H9 (cell line): ENCODE measurements around the gene C19orf44. TPM values are rescaled to one million over a fixed set of nuclear protein-coding genes. Genes with fewer than 3 reads are reported as not detected.

ENCODE experiments used
- DNase-seq: peaks from one replicate; pipeline ENCODE4 v3.0.0-alpha.2; 2017
- H2AFZ ChIP-seq: one replicate; pipeline ENCODE4 v1.6.1; 2013; ENCODE audit warnings: mild to moderate bottlenecking, low read length, control low read depth, moderate library complexity
- H2AK5ac ChIP-seq: 2 replicates; pipeline ENCODE4 v1.6.1; 2013; ENCODE audit warnings: low read length, control low read depth, mixed read lengths; ENCODE audit not compliant: insufficient read length
- H2BK120ac ChIP-seq: one replicate; pipeline ENCODE4 v1.6.1; 2013; ENCODE audit warnings: low read depth, mild to moderate bottlenecking, low read length, control low read depth, inconsistent platforms; ENCODE audit not compliant: poor library complexity, severe bottlenecking
- H2BK12ac ChIP-seq: 2 replicates; pipeline ENCODE4 v1.6.1; 2013; ENCODE audit warnings: low read length, control low read depth, mixed read lengths, low read depth; ENCODE audit not compliant: insufficient read length
- H2BK15ac ChIP-seq: 2 replicates; pipeline ENCODE4 v1.6.1; 2013; ENCODE audit warnings: low read depth, low read length, control low read depth
- H2BK20ac ChIP-seq: one replicate; pipeline ENCODE4 v1.6.1; 2013; ENCODE audit warnings: low read depth, mild to moderate bottlenecking, low read length, control low read depth, inconsistent platforms; ENCODE audit not compliant: poor library complexity, severe bottlenecking
- H2BK5ac ChIP-seq: 2 replicates; pipeline ENCODE4 v1.6.1; 2013; ENCODE audit warnings: low read length, control low read depth, mixed read lengths; ENCODE audit not compliant: insufficient read length
- H3K14ac ChIP-seq: 2 replicates; pipeline ENCODE4 v1.6.1; 2013; ENCODE audit warnings: low read length, control low read depth; ENCODE audit not compliant: insufficient read depth
- H3K18ac ChIP-seq: 2 replicates; pipeline ENCODE4 v1.6.1; 2013; ENCODE audit warnings: low read depth, mild to moderate bottlenecking, mixed read lengths, low read length, control low read depth; ENCODE audit not compliant: insufficient read length
- H3K23ac ChIP-seq: 2 replicates; pipeline ENCODE4 v1.6.1; 2013; ENCODE audit warnings: low read length, control low read depth, mixed read lengths, low read depth; ENCODE audit not compliant: insufficient read length
- H3K23me2 ChIP-seq: 2 replicates; pipeline ENCODE4 v1.6.1; 2013; ENCODE audit warnings: low read depth, mild to moderate bottlenecking, mixed read lengths, low read length, control low read depth; ENCODE audit not compliant: insufficient read length, poor library complexity, severe bottlenecking
- H3K27ac ChIP-seq: 2 replicates; pipeline ENCODE4 v1.5.1; 2013; ENCODE audit warnings: low read length, control low read depth, mixed read lengths, low read depth; ENCODE audit not compliant: insufficient read length
- H3K27me3 ChIP-seq: 2 replicates; pipeline ENCODE4 v1.6.1; 2013; ENCODE audit warnings: low read length, control low read depth, inconsistent platforms; ENCODE audit not compliant: insufficient read depth
- H3K4ac ChIP-seq: 2 replicates; pipeline ENCODE4 v1.6.1; 2013; ENCODE audit warnings: low read depth, mild to moderate bottlenecking, control low read depth, inconsistent platforms, low read length, moderate library complexity
- H3K4me1 ChIP-seq: 2 replicates; pipeline ENCODE4 v1.6.1; 2013; ENCODE audit warnings: low read length, control low read depth, inconsistent platforms; ENCODE audit not compliant: insufficient read depth
- H3K4me2 ChIP-seq: 2 replicates; pipeline ENCODE4 v1.6.1; 2013; ENCODE audit warnings: low read length, control low read depth, mixed read lengths; ENCODE audit not compliant: insufficient read length, insufficient read depth
- H3K56ac ChIP-seq: 2 replicates; pipeline ENCODE4 v1.6.1; 2013; ENCODE audit warnings: low read depth, mild to moderate bottlenecking, mixed read lengths, low read length, control low read depth; ENCODE audit not compliant: insufficient read length
- H3K79me1 ChIP-seq: 2 replicates; pipeline ENCODE4 v1.6.1; 2013; ENCODE audit warnings: low read depth, mild to moderate bottlenecking, moderate library complexity, low read length, control low read depth, inconsistent platforms; ENCODE audit not compliant: insufficient read depth, poor library complexity, severe bottlenecking
- H3K79me2 ChIP-seq: 2 replicates; pipeline ENCODE4 v1.6.1; 2013; ENCODE audit warnings: low read length, control low read depth, inconsistent platforms; ENCODE audit not compliant: insufficient read depth
- H3K9ac ChIP-seq: 2 replicates; pipeline ENCODE4 v1.6.1; 2013; ENCODE audit warnings: low read length, control low read depth, mixed read lengths; ENCODE audit not compliant: insufficient read length; ENCODE audit errors: extremely low read depth
- H3K9me3 ChIP-seq: one replicate; pipeline ENCODE4 v1.6.1; 2013; ENCODE audit warnings: low read depth, low read length, inconsistent platforms; ENCODE audit not compliant: control insufficient read depth
- H3T11ph ChIP-seq: one replicate; pipeline ENCODE4 v1.6.1; 2013; ENCODE audit warnings: mild to moderate bottlenecking, low read length, control low read depth, inconsistent platforms
- H4K20me1 ChIP-seq: one replicate; pipeline ENCODE4 v1.6.1; 2013; ENCODE audit not compliant: control insufficient read depth, insufficient read length, insufficient read depth
- H4K5ac ChIP-seq: 2 replicates; pipeline ENCODE4 v1.6.1; 2013; ENCODE audit warnings: low read depth, mild to moderate bottlenecking, mixed read lengths, low read length, control low read depth; ENCODE audit not compliant: insufficient read length
- H4K8ac ChIP-seq: replicated peaks from 2 replicates; pipeline ENCODE4 v1.6.1; 2013; ENCODE audit warnings: low read length, control low read depth, mixed read lengths, low read depth; ENCODE audit not compliant: insufficient read length
- H4K91ac ChIP-seq: 2 replicates; pipeline ENCODE4 v1.6.1; 2013; ENCODE audit warnings: low read depth, mild to moderate bottlenecking, moderate library complexity, mixed read lengths, low read length, control low read depth; ENCODE audit not compliant: insufficient read length
- H3K27ac Mint-ChIP-seq, 3 experiments: 2 replicates in 2 of 3; 3 replicates in 1 of 3; pipeline ENCODE4 v1.8.0; 2020 to 2021; ENCODE audit warnings: mixed read lengths in 3 of 3, mild to moderate bottlenecking in 1 of 3, moderate library complexity in 1 of 3
- H3K27me3 Mint-ChIP-seq: 2 replicates; pipeline ENCODE4 v1.8.0; 2021; ENCODE audit warnings: low read depth, mild to moderate bottlenecking, moderate library complexity, mixed read lengths
- H3K36me3 Mint-ChIP-seq, 3 experiments: 2 replicates in 2 of 3; 3 replicates in 1 of 3; pipeline ENCODE4 v1.8.0; 2020 to 2021; ENCODE audit warnings: low read depth in 3 of 3, mixed read lengths in 3 of 3; ENCODE audit not compliant: insufficient read depth in 1 of 3
- H3K4me1 Mint-ChIP-seq, 2 experiments: 2 replicates each; pipeline ENCODE4 v1.8.0; 2020; ENCODE audit warnings: mixed read lengths in 2 of 2
- H3K4me3 Mint-ChIP-seq, 2 experiments: 2 replicates in 1 of 2; 3 replicates in 1 of 2; pipeline ENCODE4 v1.8.0; 2020 to 2021; ENCODE audit warnings: mild to moderate bottlenecking in 2 of 2, mixed read lengths in 2 of 2, moderate library complexity in 1 of 2
- H3K9me3 Mint-ChIP-seq, 2 experiments: 2 replicates in 1 of 2; 3 replicates in 1 of 2; pipeline ENCODE4 v1.8.0; 2020; ENCODE audit warnings: mild to moderate bottlenecking in 2 of 2, mixed read lengths in 2 of 2, moderate library complexity in 1 of 2
- CTCF ChIP-seq: fragments of 200-600 bp; sonication (generic); conservative IDR thresholded peaks from 3 replicates; pipeline ENCODE4 v1.8.0; 2021; ENCODE audit warnings: antibody characterized with exemption, mild to moderate bottlenecking
- WGBS: extraction: QIAGEN DNeasy Blood & Tissue Kit; methylation state at CpG from one replicate; pipeline ENCODE4 v1.1.7; 2013; ENCODE audit warnings: missing lambda C conversion rate, low lambda C conversion rate, mixed read lengths; ENCODE audit not compliant: insufficient read length; ENCODE audit errors: extremely low coverage; 5-methylcytosine and 5-hydroxymethylcytosine counted together
- total RNA-seq: library from RNA; stranded (reverse); gene quantifications from 2 replicates; pipeline ENCODE4 v1.2.1, GENCODE V29; 2021

C19orf44 gene
- total RNA-seq, 1 experiment from 2014 or later: 6.4 TPM

GRCh38 chr19:16522559-16523377 is 26.6 kb downstream of the C19orf44 start:
- Histone ChIP-seq H3K79me1 (no peaks in the 10 kb centered on the region), H3K14ac (no peak overlapping the region), H4K20me1 (peaks cover 3% of the 10 kb centered on the region), H3K56ac (no peak overlapping the region), H2BK20ac (no peak overlapping the region), H3K27me3 (no peaks in the 10 kb centered on the region), H3K79me2 (no peaks in the 10 kb centered on the region), H3K9ac (no peak overlapping the region), H3K4me1 (no peaks in the 10 kb centered on the region), H3T11ph (no peak overlapping the region), H2BK15ac (no peak overlapping the region), H4K5ac (no peak overlapping the region), H2BK120ac (no peak overlapping the region), H2BK5ac (no peak overlapping the region), H2BK12ac (no peak overlapping the region), H3K4me2 (no peak overlapping the region), H4K91ac (no peak overlapping the region), H2AFZ (no peak overlapping the region), H3K4ac (no peak overlapping the region), H3K27ac (no peak overlapping the region), H4K8ac (no peak overlapping the region), H3K23ac (no peak overlapping the region), H2AK5ac (no peak overlapping the region), H3K9me3 (no peaks in the 10 kb centered on the region), H3K23me2 (no peaks in the 10 kb centered on the region), H3K18ac (no peak overlapping the region)
- WGBS: no CpG with 5 or more reads among the region's 25 CpGs
- H3K4me1 Mint-ChIP-seq: no peaks in the 10 kb centered on the region
- H3K4me3 Mint-ChIP-seq: no peak overlapping the region
- H3K9me3 Mint-ChIP-seq: no peaks in the 10 kb centered on the region
- peaks cover 44 to 92% (median 85%) of the 10 kb centered on the region in 3 experiments; a peak in 6 of 7 replicates for H3K36me3 Mint-ChIP-seq
- no peaks in the 10 kb centered on the region; the same call in 1 of the 2 replicates for H3K27me3 Mint-ChIP-seq
- no peak for TF ChIP-seq CTCF
- DNase-seq: no peak
- H3K27ac Mint-ChIP-seq: no peak overlapping the region
